Measurements from ENCODE around the gene SMAD5. TPM values are rescaled to one million over a fixed set of nuclear protein-coding genes. Genes with fewer than 3 reads are reported as not detected.

Gene SMAD5
- total RNA-seq, 1 donor from 2014 or later = 32.9 TPM

DNA sequence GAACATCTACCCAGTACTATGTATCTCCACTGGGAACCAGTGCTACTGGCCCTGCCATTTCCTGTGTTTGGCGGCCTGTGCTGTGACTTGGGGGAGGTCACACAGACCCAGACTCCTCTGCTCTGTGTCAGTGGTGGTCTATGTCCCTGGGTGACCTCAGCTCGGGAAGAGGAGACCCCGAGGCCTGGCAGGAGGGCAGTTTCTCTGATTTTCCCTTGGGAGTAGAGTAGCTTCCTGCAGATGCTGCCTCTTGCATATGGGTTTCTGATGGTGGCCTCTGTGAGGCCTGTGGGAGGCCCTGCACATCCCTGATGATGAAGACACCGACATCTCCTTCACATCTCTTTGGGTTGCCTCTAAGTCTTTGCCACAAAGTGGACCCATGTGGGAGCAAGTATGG is 73.3 kb downstream of the SMAD5 start:
- TF ChIP-seq, protein P1, sequence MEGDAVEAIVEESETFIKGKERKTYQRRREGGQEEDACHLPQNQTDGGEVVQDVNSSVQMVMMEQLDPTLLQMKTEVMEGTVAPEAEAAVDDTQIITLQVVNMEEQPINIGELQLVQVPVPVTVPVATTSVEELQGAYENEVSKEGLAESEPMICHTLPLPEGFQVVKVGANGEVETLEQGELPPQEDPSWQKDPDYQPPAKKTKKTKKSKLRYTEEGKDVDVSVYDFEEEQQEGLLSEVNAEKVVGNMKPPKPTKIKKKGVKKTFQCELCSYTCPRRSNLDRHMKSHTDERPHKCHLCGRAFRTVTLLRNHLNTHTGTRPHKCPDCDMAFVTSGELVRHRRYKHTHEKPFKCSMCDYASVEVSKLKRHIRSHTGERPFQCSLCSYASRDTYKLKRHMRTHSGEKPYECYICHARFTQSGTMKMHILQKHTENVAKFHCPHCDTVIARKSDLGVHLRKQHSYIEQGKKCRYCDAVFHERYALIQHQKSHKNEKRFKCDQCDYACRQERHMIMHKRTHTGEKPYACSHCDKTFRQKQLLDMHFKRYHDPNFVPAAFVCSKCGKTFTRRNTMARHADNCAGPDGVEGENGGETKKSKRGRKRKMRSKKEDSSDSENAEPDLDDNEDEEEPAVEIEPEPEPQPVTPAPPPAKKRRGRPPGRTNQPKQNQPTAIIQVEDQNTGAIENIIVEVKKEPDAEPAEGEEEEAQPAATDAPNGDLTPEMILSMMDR (conservative IDR thresholded peaks at IDR 0.05; ENCODE audit: low read depth, low read length) = no peak
- DNase-seq (ENCODE audit: low read depth) = no peak
- no peak overlapping the region for H3K4me3 ChIP-seq (ENCODE audit: low read depth, low read length)

DNA sequence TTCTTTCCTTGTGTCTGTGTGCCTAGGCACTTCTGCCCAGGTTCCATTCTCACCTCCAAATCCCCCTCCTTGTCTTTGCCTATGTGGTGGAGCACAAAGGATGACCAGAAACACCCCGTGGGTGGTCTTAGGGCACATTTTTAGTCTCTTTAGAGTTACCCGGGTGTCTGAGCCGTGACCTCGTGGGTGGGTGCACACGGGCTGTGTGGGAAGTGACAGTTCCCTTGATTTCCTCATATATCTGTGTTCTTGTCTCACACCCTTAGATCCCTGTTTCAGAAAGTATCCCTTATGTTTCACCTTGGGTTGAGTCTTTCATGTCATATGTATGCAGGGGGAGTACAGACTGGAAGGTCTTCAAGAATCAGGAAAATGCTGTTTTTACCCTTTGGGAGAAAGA is 73.7 kb downstream of the SMAD5 start:
- no peak for DNase-seq (ENCODE audit: low read depth)
- no peak overlapping the region for H3K4me3 ChIP-seq (ENCODE audit: low read depth, low read length)
- TF ChIP-seq, protein P1 (conservative IDR thresholded peaks at IDR 0.05; ENCODE audit: low read depth, low read length) = no peak

DNA sequence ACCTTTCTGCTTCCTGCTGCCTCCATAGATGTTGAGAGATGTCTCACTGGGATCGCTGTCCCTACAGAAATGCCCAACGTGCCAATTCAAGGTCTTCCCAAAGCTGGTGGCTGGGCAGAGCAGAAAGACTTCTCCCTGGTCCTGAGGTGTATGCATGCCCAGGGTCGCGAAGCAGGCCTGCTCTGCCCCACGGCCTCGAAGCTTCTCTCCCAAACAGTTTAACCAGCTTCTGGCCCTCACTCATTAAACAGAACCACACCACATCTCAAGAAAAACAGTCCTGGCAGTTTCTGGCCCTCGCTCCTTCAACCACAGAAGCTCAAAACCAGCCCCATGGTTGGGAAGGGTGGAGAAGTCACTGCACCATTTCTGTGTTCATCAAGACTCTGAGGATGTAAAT is 75.0 kb downstream of the SMAD5 start:
- TF ChIP-seq, protein P1 (conservative IDR thresholded peaks at IDR 0.05; ENCODE audit: low read depth, low read length) = no peak
- DNase-seq (ENCODE audit: low read depth) = no peak
- no peak overlapping the region for H3K4me3 ChIP-seq (ENCODE audit: low read depth, low read length)

DNA sequence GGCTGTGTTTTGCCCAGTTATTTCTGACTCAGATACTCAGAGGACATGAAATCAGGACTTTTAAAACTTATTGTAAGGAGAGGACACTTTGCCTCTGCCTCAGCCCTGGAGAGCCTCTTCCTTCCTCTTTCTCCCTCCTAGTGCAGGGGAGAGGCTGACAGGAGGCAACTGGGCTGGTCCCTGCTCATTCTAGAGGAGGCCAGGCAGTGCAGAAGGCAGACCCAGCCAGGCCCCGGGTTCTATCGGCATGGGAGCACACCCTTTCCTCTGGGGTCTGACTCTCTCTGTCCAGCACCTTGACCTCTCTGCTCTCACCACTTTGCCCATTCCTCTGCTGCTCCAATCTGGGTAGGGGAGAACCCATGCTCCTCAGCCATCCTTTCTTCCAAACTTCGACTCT is 76.3 kb downstream of the SMAD5 start:
- no peak overlapping the region for H3K4me3 ChIP-seq (ENCODE audit: low read depth, low read length)
- TF ChIP-seq, protein P1 (conservative IDR thresholded peaks at IDR 0.05; ENCODE audit: low read depth, low read length) = no peak
- no peak for DNase-seq (ENCODE audit: low read depth)

DNA sequence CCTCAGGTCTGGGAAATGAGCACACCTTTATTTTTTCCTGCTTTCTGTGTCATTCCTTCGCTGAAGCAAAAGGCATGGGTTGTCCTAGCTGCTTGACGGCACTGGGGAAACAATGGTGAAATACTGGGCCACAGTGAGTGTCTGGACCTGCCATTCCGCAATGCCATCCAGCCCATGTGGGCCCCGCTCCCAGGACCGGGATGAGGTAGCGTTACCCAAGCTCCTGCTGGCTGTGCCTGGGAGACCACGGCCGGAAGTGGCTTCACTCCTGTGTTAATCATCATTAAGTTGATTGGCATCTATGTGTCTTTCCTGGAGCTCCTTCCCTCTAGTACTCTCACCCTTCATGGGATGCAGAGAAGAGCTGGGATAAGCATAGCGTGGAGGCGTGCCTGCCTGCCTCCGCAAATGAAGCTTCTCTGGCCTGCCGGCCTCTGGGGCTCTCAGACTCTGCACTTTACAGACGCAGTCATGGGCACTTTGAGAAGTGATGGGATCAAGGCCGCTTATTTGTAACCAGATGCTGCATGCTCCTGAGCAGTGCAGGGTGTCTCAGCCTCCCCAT is 76.8 kb downstream of the SMAD5 start:
- no peak overlapping the region for H3K4me3 ChIP-seq (ENCODE audit: low read depth, low read length)
- TF ChIP-seq, protein P1 (conservative IDR thresholded peaks at IDR 0.05; ENCODE audit: low read depth, low read length) = no peak
- no peak for DNase-seq (ENCODE audit: low read depth)

DNA sequence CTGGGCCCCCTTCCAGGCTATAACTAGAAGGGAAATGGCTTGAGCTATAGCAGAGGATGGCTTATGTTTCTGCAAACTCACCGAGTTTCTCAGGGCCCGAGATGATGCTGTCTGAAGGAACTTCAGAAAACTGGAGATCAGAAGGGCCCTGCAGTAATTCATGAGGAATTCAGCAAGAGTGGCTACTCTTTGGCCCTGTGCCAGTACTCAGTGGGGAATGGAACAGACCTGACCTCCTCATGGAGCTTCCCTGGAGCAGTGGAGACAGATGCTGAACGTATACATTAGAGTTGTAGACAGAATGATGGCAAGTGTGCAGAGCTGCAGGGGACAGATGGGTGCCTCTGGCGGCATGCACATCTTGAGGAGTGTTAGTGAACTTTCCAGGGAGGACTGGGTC is 77.6 kb downstream of the SMAD5 start:
- no peak overlapping the region for H3K4me3 ChIP-seq (ENCODE audit: low read depth, low read length)
- DNase-seq (ENCODE audit: low read depth) = no peak
- TF ChIP-seq, protein P1 (conservative IDR thresholded peaks at IDR 0.05; ENCODE audit: low read depth, low read length) = no peak

DNA sequence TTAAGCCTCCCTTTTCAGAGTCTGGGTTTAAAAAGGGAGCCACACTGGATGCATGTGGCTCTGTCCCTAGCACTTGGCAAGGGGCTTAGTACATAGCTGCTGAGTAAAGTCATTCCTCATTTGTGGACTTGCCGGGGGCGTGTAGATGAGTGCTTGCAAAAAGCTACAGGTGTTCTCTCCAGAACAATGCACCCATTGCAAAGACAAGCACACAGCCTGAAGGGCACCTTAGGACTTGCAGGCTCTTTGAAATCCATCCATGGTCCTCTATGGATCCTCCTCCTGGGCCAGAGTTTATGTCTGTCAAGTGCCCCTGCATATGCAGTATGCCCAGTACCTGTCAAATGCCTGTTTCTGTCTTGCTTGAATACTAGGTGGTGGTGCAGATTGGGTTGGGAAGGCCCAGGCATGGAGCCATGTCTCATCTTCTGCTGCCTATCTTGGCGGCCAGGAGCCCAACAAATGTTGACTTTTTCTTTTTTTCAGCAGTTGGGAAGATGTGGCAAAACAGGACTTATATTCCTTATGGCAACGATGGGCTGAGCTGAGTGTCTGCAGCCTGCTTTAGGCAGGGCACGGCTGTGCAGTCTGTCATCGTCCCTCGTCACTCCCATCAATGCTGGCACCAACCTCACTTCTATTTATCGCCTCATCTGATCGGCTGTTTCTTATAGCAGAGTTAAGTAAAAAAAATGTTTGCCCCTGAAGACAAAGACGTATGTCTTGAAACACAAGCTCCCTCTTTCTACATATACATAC is 78.8 kb downstream of the SMAD5 start:
- H3K4me3 ChIP-seq (ENCODE audit: low read depth, low read length) = no peak overlapping the region
- DNase-seq (ENCODE audit: low read depth) = no peak
- TF ChIP-seq, protein P1 (conservative IDR thresholded peaks at IDR 0.05; ENCODE audit: low read depth, low read length) = no peak

Data from epithelial cell of proximal tubule (primary cell).